Stimulated activated CD8-positive, alpha-beta memory T cell treated with anti-CD3 and anti-CD28 coated beads, Interleukin-12 subunit alpha, Interleukin-12 subunit beta, amount 100 ng/mL, for 1 hour (primary cell): ENCODE results near the gene FAM168A.

ENCODE experiments used
- DNase-seq: peaks from one replicate; pipeline ENCODE4 v3.0.0-alpha.2; 2020; ENCODE audit warnings: low read depth

Gene FAM168A

DNA sequence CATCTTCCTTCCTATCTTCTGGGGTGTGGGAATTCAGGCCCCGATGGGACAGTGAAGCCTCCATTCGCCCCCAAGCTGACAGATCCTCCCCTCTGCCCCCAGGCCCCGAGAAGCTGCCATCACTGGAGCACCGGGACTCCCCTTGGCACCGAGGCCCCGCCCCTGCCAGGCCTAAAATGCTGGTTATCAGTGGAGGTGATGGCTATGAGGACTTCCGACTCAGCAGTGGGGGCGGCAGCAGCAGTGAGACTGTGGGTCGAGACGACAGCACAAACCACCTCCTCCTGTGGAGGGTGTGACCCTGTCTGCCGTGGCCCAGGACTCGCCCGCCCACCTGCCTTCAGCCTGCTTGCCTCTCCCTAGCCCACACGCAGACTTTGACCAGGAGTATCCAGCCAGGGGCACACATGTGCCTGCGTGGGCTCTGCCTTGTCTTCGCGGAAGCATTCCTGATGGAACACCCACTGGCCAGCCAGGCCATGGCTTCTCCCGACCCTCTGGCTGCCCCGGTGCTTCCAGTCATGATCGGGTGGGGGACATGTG is 230.4 kb downstream of the FAM168A start:
- DNase-seq = no peak

DNA sequence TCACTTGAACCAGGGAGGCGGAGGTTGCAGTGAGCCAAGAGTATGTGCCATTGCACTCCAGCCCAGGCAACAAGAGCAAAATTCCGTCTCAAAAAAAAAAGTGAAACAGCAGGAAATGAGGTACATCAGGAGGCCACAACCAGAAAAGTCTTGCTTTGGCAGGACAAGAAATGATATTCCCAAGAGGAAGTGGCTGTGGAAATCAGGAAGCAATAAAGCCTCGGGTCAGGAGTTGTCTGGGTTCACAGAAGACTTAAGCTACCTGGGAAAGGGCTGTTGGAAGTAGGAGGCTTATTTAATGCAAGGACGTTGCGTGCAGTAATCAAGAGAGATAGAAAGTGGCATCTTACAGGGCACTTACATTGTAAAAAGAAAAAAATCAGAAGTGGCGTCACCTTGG is 231.0 kb downstream of the FAM168A start:
- no peak for DNase-seq

DNA sequence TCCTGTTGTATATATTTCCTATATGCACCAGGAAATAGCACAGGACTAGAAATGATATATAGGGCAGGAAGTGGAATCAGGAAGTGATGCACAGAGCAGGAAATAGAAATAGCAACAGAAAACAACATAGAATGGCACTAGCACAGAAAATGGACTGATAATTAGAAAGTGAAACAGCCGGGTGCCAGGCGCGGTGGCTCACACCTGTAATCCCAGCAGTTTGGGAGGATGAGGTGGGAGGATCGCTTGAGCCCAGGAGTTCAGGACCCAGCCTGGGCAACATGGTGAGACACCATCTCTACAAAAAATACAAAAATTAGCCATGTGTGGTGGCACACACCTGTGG is 231.7 kb downstream of the FAM168A start:
- DNase-seq = no peak

DNA sequence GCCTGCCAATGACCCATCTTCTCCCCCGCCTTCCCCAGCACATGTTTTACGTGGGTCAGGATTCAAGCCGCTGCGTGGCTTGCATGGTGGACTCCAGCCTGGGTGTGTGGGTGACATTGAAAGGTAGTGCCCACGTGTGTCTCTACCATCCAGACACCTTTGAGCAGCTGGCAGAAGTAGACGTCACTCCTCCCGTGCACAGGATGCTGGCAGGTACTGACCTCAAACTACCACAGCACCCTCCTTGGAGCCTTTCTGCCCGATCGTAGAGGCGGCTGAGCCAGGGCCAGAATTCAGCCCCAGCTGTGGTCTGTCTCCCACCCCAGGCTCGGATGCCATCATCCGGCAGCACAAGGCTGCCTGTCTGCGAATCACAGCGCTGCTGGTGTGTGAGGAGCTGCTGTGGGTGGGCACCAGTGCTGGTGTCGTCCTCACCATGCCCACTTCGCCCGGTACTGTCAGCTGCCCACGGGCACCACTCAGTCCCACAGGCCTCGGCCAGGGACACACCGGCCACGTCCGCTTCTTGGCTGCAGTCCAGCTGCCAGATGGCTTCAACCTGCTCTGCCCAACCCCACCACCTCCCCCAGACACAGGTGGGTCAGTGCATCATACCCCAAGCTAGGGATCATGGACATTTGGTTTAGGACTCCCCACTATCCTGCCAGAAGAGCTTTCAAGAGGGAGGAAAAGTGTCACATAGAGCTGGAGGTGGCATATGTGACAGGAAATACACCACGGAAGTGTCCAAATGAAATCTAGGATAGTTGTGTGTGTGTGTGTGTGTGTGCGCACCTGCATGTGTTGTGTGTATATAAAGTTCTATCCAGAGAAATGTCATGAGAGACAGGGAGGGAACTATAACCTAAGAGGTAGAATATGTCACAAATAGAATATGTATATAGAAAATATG is 232.3 kb downstream of the FAM168A start:
- no peak for DNase-seq

DNA sequence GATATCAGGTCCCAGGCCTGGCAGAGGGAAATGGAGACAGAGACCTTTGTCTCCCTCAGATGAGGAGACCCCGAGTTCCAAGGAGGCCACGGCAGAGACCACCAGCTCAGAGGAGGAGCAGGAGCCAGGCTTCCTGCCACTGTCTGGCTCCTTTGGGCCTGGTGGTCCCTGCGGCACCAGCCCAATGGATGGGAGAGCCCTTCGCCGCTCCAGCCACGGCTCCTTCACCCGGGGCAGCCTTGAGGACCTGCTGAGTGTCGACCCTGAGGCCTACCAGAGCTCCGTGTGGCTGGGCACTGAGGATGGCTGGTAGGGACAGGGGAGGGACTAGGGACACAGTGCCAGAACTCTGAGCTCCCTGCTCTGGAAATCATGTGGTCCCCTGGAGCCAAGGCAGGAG is 234.8 kb downstream of the FAM168A start:
- DNase-seq = no peak

DNA sequence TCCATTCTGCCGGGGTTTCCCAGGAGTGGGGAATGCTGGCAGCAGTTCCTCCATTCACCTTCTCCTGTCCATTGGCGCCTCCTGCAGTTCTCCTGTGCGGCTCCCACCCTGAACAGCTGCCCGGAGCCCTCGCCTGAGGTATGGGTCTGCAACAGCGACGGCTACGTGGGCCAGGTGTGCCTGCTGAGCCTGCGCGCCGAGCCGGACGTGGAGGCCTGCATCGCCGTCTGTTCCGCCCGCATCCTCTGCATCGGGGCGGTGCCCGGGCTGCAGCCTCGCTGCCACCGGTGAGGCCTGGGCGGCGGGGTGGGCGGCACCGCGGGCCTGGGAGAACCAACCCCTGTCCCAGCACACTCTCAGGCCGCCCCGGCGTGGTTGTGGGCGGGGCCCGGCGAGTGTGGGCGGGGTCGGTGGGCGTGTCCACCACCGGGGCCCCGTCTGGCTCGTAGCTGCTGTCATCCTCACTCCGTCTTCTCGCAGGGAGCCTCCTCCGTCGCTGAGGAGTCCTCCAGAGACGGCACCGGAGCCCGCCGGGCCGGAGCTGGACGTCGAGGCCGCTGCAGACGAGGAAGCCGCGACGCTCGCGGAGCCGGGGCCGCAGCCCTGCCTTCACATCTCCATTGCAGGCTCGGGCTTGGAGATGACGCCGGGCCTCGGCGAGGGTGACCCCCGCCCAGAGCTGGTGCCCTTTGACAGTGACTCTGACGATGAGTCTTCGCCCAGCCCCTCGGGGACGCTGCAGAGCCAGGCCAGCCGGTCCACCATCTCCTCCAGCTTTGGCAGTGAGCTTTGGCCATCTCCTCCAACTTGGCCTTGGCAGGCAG is 235.7 kb downstream of the FAM168A start:
- no peak for DNase-seq

DNA sequence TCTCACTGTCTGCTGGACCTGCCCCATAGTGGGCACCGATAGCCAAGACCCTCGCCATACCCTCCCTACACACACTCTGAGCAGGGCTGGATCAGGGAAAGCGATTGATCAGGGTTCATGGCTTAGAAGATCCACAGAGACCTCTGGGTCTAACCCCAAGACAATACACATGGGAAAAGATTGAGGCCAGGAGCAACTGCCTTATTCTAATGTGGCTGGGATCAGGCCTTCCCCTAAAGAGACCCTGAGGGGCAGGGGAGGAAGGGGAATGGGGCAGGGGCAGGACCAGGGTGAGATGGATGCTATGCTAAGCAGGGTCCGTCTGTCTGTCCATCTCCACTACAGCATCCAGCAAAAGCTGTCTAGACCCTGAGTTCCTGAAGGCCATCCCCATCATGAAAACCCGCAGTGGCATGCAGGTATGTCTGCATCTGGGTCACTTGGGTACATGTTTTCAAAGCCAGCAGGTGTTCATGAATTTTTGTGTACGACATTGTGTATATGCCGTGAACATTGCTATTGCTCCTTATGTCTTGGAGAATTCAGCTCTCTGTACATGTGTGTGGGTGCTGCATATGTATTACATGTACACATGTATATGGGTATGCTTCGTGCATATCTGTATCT is 237.1 kb downstream of the FAM168A start:
- no peak for DNase-seq

DNA sequence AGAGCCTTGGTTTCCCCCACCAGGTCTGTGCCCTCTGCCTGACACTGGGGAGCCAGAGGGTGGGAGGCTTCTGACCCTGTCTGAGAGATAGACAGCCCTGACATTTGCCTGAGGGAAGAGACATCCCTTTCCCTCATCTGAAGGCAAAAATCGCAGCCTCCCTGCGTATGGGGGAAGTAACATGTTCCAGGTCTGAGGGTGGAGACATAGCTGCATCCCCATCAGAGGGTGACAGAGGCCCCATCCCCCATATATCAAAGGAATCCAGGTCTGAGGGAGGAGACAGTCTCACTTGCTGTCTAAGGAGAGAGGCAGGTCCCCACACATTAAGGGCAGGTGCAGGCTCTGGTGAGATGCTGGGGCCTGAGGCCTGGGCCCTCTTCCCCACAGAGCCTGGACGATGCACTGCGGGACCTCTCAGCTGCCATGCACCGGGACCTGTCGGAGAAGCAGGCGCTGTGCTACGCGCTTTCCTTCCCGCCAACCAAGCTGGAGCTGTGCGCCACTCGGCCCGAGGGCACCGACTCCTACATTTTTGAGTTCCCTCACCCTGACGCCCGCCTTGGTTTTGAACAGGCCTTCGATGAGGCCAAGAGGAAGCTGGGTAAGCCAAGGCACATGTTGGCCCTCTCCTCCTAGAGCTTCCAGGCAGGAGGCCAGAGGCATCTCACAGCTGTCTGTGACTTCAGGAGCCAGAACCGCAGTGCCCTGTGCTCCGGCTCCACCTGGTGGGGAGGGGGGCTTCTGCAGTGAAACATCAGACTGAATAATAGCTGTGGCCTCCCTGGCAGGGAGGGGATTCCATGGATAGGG is 237.8 kb downstream of the FAM168A start:
- no peak for DNase-seq

DNA sequence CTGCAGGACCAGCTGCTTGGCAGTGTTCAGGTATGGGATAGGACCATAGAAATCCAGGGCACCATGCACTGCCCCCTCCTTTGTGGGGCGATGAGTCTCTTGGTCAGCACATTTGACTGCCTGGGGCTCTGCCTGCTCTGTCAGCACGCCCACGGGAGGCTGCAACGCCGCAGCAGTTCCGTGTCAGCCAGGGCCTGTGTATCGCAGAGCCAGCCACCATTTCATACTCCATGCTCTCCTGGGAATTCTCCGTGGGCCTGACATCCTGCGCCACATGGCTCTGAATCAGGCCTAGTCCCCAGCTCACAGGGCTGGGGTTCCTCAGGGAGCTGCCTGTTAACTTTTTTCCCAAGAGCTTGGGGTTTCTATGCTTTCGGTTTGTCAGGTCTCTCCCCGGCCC is 238.6 kb downstream of the FAM168A start:
- DNase-seq = no peak

DNA sequence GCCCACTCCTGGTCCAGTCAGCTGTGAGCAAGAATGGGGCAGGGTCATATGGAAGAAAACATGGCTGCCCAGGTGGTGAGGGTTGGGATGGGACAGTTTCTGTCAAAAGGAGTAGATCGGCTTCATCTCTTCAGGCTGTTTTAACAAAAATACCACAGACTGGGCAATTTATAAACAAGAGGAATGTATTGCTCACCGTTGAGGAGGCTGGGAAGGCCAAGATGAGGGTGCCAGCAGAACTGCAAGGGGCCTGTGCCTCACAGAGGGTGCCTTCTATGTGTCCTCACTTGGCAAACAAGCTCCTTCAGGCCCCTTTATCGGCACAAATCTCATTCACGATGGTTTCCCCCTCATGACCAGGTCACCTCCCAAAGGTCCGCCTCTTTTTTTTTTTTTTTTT is 239.8 kb downstream of the FAM168A start:
- no peak for DNase-seq

DNA sequence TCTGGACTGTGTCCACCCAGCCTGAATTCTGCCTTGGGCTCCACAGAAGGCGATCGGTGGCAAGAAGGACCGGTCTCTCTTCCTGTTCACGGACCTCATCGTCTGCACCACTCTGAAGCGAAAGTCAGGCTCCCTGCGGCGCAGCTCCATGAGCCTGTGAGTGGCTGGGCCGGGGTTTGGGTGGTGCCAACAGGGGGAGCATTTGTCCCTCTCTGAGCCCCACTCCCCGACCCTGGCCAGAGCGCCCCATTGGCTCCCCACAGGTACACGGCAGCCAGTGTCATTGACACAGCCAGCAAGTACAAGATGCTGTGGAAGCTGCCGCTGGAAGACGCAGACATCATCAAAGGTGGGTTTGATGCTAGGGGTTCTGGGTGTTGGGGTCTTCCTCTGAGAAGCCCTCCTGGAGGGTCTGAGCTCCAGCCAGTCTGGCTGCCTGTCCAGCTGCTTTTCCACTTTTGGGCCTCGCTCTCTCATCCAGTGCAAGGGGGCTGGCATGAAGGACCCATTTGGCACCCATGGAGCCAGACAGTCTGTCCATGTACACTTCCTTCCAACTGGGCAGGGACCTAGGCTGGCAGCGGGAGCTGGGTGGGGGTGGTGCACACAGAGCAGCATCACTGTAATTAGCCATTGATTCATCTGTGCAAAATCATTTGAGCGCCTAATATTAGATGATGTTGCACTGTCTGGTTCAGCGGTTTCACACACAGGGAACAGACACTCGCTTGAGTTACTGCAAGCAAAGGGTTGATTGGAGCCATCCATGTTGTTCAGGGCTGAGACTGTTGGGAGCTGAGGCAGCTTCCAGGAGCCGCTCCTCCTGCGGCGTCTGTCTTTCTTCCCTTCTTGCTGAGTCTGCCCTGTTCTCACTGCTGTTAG is 240.7 kb downstream of the FAM168A start:
- DNase-seq = no peak

DNA sequence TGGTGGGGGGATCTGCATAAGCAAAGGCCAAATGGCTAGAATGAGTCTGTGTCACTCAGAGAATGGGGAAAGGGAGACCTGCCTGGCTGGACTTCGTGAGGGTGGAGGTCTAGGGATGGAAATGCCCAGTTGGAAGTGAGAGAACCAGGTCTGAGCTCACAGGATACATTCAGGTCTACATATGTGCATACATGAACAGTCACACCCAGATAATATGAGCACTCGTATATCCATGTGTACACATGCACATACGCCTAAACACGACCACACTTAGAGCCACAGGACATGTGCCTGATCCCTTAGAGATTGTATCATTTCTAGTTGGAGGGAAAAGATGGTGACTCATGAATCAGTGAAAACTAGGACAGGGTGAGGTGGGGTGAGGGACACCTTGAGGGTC is 242.8 kb downstream of the FAM168A start:
- no peak for DNase-seq

DNA sequence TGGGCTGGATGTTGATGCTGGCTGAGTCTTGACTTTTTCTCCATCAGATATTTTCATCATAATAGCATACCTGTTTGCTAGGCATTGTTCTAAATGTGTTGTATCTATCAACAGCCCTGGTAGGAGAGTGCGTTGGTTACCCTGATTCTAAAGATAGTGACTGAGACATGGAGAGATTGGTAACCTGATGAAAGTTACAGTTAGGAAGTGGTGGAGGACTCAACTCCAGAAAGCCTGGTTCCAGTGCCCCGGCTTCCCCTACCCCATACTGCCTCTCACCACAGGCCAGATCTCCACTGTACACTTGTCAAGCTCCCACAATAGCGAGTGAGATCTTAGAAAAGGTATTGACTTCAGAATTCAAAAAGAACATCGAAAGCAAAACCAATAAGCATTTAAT is 244.5 kb downstream of the FAM168A start:
- no peak for DNase-seq

DNA sequence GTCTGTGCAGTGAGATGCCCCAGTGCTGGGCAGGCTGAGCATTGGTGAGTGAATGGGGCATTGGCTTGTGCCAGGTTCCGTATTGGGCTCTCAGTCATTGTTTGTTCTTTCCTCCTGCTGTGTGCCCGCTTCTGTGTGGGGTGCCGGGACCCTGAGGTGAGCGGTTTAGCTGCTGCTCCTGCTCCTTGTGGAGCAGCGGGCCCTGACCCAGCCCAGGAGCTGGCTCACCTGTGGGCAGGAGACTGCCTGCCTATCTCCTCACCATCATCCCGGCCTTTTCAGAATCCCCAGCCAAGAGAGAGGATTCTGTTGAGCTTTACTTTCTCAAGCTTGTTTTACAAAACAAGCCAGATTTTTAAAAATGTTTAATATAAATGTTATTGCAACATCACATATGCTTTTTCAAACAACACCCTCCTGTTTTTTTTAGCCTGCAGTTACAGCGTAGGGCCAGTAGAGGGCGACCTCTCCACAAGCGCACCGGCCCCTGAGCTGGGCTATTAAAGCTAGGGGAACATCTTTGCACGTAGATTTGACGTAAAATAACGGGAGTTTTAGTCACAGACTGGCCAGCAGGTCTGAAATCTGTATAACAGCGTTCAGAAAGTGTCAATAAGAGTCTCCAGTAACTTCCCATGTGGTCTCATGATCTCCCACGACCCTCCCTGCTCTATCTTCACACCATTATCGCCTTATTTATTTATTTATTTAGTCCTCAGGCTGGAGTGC is 246.8 kb downstream of the FAM168A start:
- peak; percentile 39 for DNase-seq
